Neutrophil (primary cell): ENCODE results near the gene ADCY5.

Source experiments
- H3K27ac ChIP-seq: fragments of 200-600 bp; sonication (generic); 2 replicates; pipeline ENCODE4 v1.5.1; 2016; ENCODE audit warnings: mild to moderate bottlenecking, moderate library complexity
- H3K27me3 ChIP-seq: fragments of 200-600 bp; sonication (generic); 2 replicates; pipeline ENCODE4 v1.6.0; 2016; ENCODE audit warnings: mild to moderate bottlenecking
- H3K36me3 ChIP-seq: fragments of 200-600 bp; sonication (generic); 2 replicates; pipeline ENCODE4 v1.5.1; 2017
- H3K4me1 ChIP-seq, 2 experiments: fragments of 200-600 bp in 1 of 2; sonication (generic) in 1 of 2; 1 replicate in 1 of 2; 2 replicates in 1 of 2; pipeline versions ENCODE4 v1.5.1 to v1.6.1; 2013 to 2016; ENCODE audit warnings: low read depth in 1 of 2, low read length in 1 of 2, mild to moderate bottlenecking in 1 of 2, moderate library complexity in 1 of 2; ENCODE audit not compliant: control insufficient read depth in 1 of 2, insufficient read depth in 1 of 2
- H3K4me3 ChIP-seq, 2 experiments: fragments of 200-600 bp in 1 of 2; sonication (generic) in 1 of 2; 1 replicate in 1 of 2; 2 replicates in 1 of 2; pipeline ENCODE4 v1.5.1; 2013 to 2016; ENCODE audit warnings: low read depth in 1 of 2, low read length in 1 of 2, mild to moderate bottlenecking in 1 of 2, moderate library complexity in 1 of 2
- H3K9me3 ChIP-seq: fragments of 200-600 bp; sonication (generic); 2 replicates; pipeline ENCODE4 v1.5.1; 2016
- CTCF ChIP-seq: fragments of 200-600 bp; sonication (generic); IDR thresholded peaks from 2 replicates; pipeline ENCODE4 v1.5.1; 2016; ENCODE audit warnings: antibody characterized with exemption

Gene ADCY5

DNA sequence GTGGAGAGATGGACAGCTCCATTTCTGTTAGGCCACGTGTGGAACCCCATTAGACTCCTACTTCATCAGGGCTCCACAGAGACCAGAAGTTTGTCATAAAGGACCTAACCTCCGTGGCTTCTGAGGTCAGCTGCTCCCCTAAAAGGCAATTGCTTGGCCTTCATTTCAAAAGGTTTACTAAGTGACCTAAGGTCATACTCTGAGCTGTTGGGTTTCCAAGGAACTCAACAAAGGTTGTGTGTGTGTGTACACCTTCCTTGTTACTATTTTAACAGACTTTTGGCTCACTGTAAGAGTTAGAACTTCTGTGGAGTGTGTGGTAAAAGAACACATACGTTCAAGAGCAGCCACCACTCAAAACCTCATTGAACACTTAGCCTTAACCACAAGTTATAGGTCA lies 173.2 kb downstream of the ADCY5 start:
- Histone ChIP-seq H3K27me3 (no peaks in the 10 kb centered on the region), H3K4me3 (no peak overlapping the region), H3K4me1 (peaks cover 10 to 11% of the 10 kb centered on the region in 2 experiments), H3K36me3 (peaks cover 6% of the 10 kb centered on the region), H3K9me3 (no peaks in the 10 kb centered on the region), H3K27ac (no peak overlapping the region)
- no peak for TF ChIP-seq CTCF

DNA sequence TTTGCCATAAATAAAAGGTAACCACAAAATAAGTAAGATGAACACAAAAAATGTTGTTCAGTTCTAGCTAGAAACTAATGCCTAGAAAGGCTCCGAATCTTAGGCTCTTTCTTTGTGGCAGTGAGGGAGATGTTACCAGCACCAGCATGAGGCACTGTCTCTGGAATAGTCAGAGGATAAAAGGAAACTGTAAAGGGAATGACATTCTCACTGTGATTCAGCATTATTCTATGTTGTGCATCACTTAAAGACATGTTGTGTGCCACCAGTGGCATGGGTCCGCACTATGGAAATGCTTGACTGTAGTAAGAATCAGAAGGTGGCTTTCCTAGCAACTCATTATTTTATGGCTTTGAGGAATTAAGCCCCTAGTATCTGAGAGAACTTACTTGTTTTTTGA lies 176.3 kb downstream of the ADCY5 start:
- peaks cover 6% of the 10 kb centered on the region for H3K36me3 ChIP-seq
- no peak overlapping the region for H3K27ac ChIP-seq
- no peaks in the 10 kb centered on the region for H3K4me1 ChIP-seq
- no peaks in the 10 kb centered on the region for H3K9me3 ChIP-seq
- TF ChIP-seq CTCF: no peak
- H3K27me3 ChIP-seq: no peaks in the 10 kb centered on the region
- no peak overlapping the region for H3K4me3 ChIP-seq

- TF ChIP-seq CTCF: no peak
- Histone ChIP-seq H3K27ac (no peak overlapping the region), H3K27me3 (no peaks in the 10 kb centered on the region), H3K4me1 (no peaks in the 10 kb centered on the region), H3K36me3 (peaks cover 6% of the 10 kb centered on the region), H3K9me3 (no peaks in the 10 kb centered on the region), H3K4me3 (no peak overlapping the region)
These were observed 177.3 kb downstream of the ADCY5 start for GRCh38 chr3:123271466-123272159.

DNA sequence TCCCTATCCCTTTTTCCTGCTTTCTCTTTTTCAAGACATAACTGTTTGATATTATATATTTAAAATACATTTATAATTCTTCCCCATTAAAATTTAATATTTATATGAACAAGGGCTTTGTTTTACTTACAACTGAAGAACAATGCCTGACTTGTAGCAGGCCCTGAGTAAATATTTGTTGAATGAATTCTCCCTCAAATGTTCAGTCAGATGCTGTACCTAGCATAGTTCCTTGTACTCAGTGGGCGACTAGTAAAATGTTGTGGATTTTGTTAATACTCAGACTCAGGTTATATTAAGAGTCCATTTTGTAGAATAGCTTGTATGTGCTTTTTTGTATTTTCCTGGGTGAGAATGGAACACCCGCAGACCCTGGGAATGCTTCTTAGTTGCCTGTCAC lies 178.1 kb downstream of the ADCY5 start:
- Histone ChIP-seq H3K4me1 (no peaks in the 10 kb centered on the region), H3K27ac (no peak overlapping the region), H3K36me3 (peaks cover 6% of the 10 kb centered on the region), H3K27me3 (no peaks in the 10 kb centered on the region), H3K4me3 (no peak overlapping the region), H3K9me3 (no peaks in the 10 kb centered on the region)
- TF ChIP-seq CTCF: no peak

DNA sequence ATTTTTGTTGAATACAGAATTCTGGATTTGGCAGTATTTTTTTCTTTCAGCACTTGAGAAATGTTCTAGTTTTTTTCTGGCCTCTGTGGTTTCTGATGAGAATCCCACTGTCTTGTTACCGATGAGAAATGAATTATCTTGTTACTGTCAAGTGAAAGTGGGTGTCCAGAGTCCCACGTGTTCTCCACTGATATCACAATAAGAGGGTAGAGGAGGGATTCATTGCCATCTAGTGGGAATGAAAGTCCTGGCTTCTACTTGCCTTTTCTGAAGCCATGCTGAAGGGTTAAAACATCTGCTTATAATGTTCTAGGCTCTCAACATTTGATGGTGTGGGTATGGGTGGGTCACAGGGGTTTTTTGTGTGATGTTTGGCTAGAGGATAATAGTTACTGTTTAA lies 181.1 kb downstream of the ADCY5 start:
- TF ChIP-seq CTCF: no peak
- peaks cover 6% of the 10 kb centered on the region for H3K36me3 ChIP-seq

More for the DNA sequence above, 181.1 kb downstream of the ADCY5 start:
- H3K27ac ChIP-seq: no peak overlapping the region
- H3K4me1 ChIP-seq: no peaks in the 10 kb centered on the region
- H3K27me3 ChIP-seq: no peaks in the 10 kb centered on the region
- no peak overlapping the region for H3K4me3 ChIP-seq
- no peaks in the 10 kb centered on the region for H3K9me3 ChIP-seq
